ENCODE results near the gene JAKMIP1. TPM values are rescaled to one million over a fixed set of nuclear protein-coding genes. Genes with fewer than 3 reads are reported as not detected.

Gene JAKMIP1
- total RNA-seq, 1 experiment from 2014 or later = not detected

- POLR2A ChIA-PET = interaction anchor here (0.6 kb wide), 1 partner anchor 166 kb away, joined by 3 read pairs; no protein-coding TSS in a partner anchor
- ATAC-seq (no peak), DNase-seq (ENCODE audit: low read depth, low spot score) (no peak)
- intact Hi-C loops (cut with micrococcal nuclease; ENCODE audit: unreplicated experiment) (no loop called here), in situ Hi-C loops (cut with HindIII; ENCODE audit: low pct_unique_long_range_greater_than_20kb, low sequenced_read_pairs) (no loop called here)
- no peaks in the 10 kb centered on the region; the same call in 1 of the 2 replicates for H3K27me3 ChIP-seq (ENCODE audit: control insufficient read depth, insufficient read depth, low read length)
- CTCF ChIA-PET = no interaction called here
- no peaks in the 10 kb centered on the region for H3K4me1 ChIP-seq (ENCODE audit: control insufficient read depth, insufficient read depth, low read length)
- no TSS peak for BruUV-seq (replicated peaks)
- H3K27ac ChIP-seq (ENCODE audit: low read length) = no peak overlapping the region
- H3K36me3 ChIP-seq (ENCODE audit: control insufficient read depth, insufficient read depth, low read length) = no peaks in the 10 kb centered on the region
- TF ChIP-seq REST (IDR thresholded peaks at IDR 0.05; ENCODE audit: insufficient read depth in 1 of 2, low read depth in 2 of 2, low read length in 1 of 2) (no peak), POLR2AphosphoS5 (IDR thresholded peaks at IDR 0.05; ENCODE audit: low read depth, low read length) (no peak), CTCF (IDR thresholded peaks at IDR 0.05) (no peak), TCF7L2 (IDR thresholded peaks at IDR 0.05; ENCODE audit: low read depth, low read length) (no peak), SIN3A (IDR thresholded peaks at IDR 0.05; ENCODE audit: borderline replicate concordance, insufficient read depth, low read depth, low read length) (no peak)
- no peak overlapping the region for H3K4me3 ChIP-seq (ENCODE audit: low read depth in 2 of 2, low read length in 2 of 2)
- H3K9me3 ChIP-seq (ENCODE audit: control insufficient read depth, insufficient read depth, low read depth, low read length) = no peaks in the 10 kb centered on the region
These were observed 189.6 kb downstream of the JAKMIP1 start for GRCh38 chr4:6010789-6011188.

- BruUV-seq (replicated peaks) = no TSS peak
- Histone ChIP-seq H3K4me3 (ENCODE audit: low read depth in 2 of 2, low read length in 2 of 2) (no peak overlapping the region), H3K27ac (ENCODE audit: low read length) (no peak overlapping the region), H3K9me3 (ENCODE audit: control insufficient read depth, insufficient read depth, low read depth, low read length) (no peaks in the 10 kb centered on the region), H3K4me1 (ENCODE audit: control insufficient read depth, insufficient read depth, low read length) (no peaks in the 10 kb centered on the region), H3K36me3 (ENCODE audit: control insufficient read depth, insufficient read depth, low read length) (no peaks in the 10 kb centered on the region), H3K27me3 (ENCODE audit: control insufficient read depth, insufficient read depth, low read length) (no peaks in the 10 kb centered on the region; the same call in 1 of the 2 replicates)
- no peak for ATAC-seq
- in situ Hi-C loops (cut with HindIII; ENCODE audit: low pct_unique_long_range_greater_than_20kb, low sequenced_read_pairs) (no loop called here), intact Hi-C loops (cut with micrococcal nuclease; ENCODE audit: unreplicated experiment) (no loop called here)
- ChIA-PET POLR2A (no interaction called here), CTCF (no interaction called here)
- no peak for DNase-seq (ENCODE audit: low read depth, low spot score)
- TF ChIP-seq CTCF (IDR thresholded peaks at IDR 0.05) = no peak
- TF ChIP-seq TCF7L2 (IDR thresholded peaks at IDR 0.05; ENCODE audit: low read depth, low read length) = no peak
- TF ChIP-seq REST (IDR thresholded peaks at IDR 0.05; ENCODE audit: insufficient read depth in 1 of 2, low read depth in 2 of 2, low read length in 1 of 2) = no peak
- TF ChIP-seq SIN3A (IDR thresholded peaks at IDR 0.05; ENCODE audit: borderline replicate concordance, insufficient read depth, low read depth, low read length) = no peak
- TF ChIP-seq POLR2AphosphoS5 (IDR thresholded peaks at IDR 0.05; ENCODE audit: low read depth, low read length) = no peak
These were observed 190.9 kb downstream of the JAKMIP1 start for GRCh38 chr4:6009452-6009851.
